GM12865 (cell line): Measurements from ENCODE around the gene SPATA31C2.
"Not testable (repeated sequence)": the region's sequence is repeated elsewhere in the genome, so short reads cannot be mapped to it uniquely, and the experiment has no call there.

ENCODE experiments used
- DNase-seq: peaks from one replicate; pipeline ENCODE4 v3.0.0; 2010; ENCODE audit warnings: low read depth
- H3K4me3 ChIP-seq: 2 replicates; pipeline ENCODE4 v1.5.1; 2011; ENCODE audit warnings: mild to moderate bottlenecking, low read depth, low read length, control low read depth
- TF ChIP-seq, protein P1 (sequence below): IDR thresholded peaks from 2 replicates; pipeline ENCODE4 v1.5.1; 2011; ENCODE audit warnings: low read length, control low read depth, low read depth, inconsistent platforms; ENCODE audit not compliant: insufficient read depth; ENCODE audit errors: missing control alignments

SPATA31C2 gene

DNA sequence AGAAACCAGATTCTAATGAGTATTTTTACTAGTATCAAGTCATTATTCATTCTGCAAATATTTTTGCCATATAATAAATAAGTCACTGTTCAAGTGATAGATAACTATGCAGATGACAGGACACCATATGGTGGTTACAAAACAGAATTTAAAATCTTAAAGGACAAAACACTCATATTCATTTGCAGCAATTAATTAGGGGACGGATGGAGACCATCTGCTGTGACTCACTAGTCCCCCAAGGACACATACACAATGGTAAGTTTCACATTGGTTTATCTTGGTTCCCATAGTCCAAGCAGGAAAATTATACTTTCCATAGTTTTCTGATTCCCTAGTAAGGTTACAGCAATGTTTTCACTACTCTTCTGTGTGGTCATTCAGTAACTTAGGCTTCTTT is 28.4 kb upstream of the SPATA31C2 start:
- DNase-seq: no peak
- TF ChIP-seq, protein P1, sequence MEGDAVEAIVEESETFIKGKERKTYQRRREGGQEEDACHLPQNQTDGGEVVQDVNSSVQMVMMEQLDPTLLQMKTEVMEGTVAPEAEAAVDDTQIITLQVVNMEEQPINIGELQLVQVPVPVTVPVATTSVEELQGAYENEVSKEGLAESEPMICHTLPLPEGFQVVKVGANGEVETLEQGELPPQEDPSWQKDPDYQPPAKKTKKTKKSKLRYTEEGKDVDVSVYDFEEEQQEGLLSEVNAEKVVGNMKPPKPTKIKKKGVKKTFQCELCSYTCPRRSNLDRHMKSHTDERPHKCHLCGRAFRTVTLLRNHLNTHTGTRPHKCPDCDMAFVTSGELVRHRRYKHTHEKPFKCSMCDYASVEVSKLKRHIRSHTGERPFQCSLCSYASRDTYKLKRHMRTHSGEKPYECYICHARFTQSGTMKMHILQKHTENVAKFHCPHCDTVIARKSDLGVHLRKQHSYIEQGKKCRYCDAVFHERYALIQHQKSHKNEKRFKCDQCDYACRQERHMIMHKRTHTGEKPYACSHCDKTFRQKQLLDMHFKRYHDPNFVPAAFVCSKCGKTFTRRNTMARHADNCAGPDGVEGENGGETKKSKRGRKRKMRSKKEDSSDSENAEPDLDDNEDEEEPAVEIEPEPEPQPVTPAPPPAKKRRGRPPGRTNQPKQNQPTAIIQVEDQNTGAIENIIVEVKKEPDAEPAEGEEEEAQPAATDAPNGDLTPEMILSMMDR: no peak
- no peak overlapping the region for H3K4me3 ChIP-seq

DNA sequence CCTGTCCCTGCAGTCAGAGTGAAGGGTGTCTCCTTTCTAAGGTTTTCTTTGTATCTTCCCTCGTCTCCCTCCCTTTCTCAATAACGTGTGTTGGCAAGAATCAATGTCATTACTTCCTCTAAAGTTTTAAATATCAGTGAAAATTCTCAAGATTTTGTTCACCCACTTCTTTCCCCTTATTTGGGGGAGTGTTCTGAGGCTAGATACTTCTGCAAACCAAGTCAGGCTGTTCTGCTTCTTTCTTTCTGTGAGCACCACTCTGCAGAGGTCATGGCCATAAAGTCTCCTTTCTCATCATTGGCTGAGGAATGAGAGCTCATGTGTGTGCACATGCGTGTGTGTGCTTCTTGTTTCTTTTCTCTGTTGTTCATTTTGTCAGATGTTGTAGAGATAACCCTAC is 26.6 kb upstream of the SPATA31C2 start:
- TF ChIP-seq, protein P1: no peak
- H3K4me3 ChIP-seq: no peak overlapping the region
- DNase-seq: no peak

DNA sequence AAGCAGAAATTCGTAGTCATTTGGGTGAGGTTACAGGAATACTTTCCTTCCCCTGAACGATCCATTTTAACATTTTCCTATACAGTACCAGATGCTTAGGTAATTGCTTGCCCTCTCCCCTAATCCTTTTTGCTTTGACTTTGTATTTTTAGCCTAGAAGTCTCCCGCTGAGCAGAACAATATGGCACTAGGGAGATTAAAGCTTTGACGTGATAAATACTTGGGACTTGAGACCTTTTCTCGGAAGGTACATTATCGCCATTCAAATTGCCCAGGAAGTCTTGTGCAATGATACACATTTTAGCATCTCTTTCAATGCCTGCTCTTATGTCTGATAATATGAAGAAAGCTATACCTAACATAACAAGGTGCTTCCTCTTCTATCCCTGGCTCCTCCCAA is 22.9 kb upstream of the SPATA31C2 start:
- TF ChIP-seq, protein P1: no peak
- H3K4me3 ChIP-seq: no peak overlapping the region
- DNase-seq: no peak

DNA sequence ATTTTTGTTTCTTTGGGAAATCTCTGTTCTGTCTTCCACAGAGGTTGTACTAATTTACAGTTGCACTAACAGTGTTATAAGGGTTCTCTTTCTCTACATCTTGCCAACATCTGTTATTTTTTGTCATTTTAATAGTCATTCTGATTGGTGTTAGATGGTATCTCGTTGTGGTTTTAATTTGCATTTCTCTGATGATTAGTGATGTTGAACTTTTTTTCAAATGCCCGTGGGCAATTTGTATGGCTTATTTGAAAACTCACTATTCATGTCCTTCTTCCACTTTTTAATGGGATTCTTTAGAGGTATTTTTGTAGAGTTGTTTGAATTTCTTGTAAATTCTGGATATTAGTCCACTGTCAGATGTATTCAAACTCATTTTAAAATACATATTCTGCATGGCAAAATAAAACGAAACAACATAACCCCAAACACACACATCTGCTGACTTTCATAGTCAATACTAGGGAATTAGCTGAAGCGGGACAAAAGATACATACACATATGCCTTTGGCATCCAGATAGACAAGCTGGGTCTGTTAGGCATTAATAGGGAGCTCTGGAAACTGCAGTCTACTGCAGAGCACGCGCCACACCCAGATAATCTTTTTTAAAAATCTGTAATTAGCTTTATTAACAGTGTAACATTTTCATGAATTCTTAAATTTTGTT is 5.8 kb upstream of the SPATA31C2 start:
- H3K4me3 ChIP-seq: no peak overlapping the region
- no peak for DNase-seq

DNA sequence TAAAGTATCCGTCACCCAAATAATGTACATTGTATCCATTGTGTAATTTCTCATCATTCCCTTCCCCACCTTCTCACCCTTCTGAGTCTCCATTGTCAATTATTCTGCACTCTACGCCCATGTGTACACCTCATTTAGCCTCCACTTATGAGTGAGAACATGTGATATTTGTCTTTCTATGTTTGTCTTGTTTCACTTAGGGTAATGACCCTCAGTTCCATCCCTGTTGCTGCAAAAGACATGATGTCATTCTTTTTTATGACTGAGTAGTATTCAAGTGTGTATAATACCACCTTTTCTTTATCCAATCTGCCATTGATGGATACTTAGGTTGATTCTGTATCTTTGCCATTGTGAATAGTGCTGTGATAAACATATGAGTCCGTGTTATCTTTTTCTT is 4.9 kb upstream of the SPATA31C2 start:
- DNase-seq: no peak
- TF ChIP-seq, protein P1: no peak

More for the DNA sequence above, 5.8 kb upstream of the SPATA31C2 start:
- TF ChIP-seq, protein P1: no peak

DNA sequence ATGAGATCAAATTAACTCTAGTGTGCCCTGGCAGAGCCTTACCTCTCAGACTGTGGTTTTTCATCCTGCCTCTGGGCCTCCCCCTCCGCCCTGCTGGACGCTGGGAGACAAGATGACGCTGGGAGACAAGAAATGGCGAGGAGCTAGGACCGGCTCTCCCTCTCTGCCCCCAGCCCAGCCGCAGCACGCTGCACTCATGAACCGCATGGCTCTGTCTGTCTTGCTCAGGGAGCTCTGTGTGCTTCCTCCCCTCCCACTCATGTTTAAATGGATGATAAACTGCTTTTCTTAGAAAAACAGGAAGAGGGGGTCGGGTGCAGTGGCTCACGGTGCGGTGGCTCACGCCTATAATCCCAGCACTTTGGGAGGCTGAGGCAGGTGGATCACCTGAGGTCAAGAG is 4.7 kb downstream of the SPATA31C2 start:
- not testable (repeated sequence) for DNase-seq, H3K4me3 ChIP-seq

More for the DNA sequence above, 4.9 kb upstream of the SPATA31C2 start:
- no peak overlapping the region for H3K4me3 ChIP-seq

DNA sequence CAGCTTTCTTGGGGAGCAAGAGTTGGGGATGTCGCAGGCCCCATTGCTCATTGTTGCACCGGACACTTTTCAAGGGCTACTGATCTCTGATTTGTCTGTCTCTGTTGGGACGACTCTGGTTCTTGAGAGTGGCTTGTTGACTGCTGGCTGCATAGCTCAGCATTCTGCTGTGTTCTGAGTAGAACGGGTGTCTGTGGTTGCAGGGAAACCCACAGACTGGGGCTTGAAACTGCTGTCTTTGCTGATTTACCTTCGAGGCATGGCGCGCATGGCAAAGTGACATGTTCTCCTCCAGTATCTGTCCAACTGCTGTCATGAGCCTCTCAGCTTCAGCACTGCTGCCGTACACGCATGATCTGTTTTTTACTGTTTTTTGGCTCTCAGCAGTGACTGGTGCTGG is 8.7 kb downstream of the SPATA31C2 start:
- not testable (repeated sequence) for H3K4me3 ChIP-seq, DNase-seq

DNA sequence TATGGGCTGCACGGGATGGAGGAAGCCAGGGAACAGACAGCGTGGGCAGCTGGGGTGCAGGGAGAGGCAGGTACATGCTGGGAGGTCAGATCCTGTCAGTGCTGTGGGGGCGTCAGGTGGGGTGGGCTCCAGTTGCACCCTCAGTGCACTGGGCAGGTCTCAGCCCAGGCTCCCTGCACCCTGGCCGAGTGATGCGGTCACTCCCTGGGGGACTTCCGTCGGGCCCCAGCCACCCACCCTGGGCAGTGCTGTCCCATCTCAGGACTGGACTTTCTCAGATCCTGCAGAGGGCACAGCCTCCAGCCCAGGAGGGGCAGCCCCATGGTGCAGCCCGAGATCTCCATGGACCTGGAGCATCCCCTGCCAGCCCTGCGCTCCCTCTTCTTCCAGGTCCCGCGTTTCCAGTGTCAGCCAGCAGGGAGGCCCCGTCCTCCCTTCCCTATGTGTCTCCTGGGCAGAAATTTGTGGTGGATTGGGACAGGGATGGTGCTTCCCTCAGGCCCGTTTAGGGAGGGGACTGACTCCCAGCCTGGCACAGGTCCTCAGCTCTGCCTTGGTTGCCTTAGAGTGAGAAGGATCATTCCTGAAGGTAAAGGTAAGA is 10.5 kb downstream of the SPATA31C2 start:
- not testable (repeated sequence) for H3K4me3 ChIP-seq, DNase-seq

DNA sequence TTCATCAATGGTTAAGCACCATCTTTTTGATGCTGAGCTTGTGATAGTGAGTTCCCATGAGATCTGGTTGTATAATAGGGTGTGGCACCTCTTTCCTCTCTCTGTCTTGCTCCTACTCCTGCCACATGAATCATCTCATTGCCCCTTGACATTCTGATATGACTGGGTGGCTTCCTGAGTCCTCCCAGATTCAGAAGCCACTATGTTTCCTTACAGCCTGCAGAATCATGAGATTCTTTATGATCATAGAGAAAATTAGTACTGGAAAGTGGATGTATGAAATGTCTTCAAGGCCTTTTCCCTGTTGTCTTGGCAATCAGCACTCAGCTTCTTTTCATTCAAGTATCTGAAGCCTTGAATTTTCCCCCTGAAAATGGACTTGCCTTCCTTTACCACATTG is 14.9 kb downstream of the SPATA31C2 start:
- not testable (repeated sequence) for DNase-seq, H3K4me3 ChIP-seq

DNA sequence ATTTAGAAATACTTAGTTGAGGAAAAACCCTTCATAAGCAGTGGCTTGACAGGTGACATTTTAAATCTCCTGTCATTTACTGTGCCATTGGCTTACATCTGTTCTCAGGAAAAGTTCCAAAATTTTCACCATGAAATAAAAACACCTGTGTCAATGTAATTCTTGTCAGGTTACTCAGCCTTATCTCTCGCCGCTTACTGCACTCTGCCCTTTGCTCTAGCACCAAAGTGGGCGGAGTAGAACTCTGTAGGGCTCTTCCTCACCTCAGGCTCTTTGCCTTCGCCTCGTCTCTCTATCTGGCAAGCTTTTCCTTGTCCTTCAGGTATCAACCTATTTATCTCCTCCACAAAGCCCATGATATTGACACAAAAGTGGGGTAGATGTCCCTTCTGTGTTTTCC is 20.2 kb downstream of the SPATA31C2 start:
- not testable (repeated sequence) for DNase-seq, H3K4me3 ChIP-seq

DNA sequence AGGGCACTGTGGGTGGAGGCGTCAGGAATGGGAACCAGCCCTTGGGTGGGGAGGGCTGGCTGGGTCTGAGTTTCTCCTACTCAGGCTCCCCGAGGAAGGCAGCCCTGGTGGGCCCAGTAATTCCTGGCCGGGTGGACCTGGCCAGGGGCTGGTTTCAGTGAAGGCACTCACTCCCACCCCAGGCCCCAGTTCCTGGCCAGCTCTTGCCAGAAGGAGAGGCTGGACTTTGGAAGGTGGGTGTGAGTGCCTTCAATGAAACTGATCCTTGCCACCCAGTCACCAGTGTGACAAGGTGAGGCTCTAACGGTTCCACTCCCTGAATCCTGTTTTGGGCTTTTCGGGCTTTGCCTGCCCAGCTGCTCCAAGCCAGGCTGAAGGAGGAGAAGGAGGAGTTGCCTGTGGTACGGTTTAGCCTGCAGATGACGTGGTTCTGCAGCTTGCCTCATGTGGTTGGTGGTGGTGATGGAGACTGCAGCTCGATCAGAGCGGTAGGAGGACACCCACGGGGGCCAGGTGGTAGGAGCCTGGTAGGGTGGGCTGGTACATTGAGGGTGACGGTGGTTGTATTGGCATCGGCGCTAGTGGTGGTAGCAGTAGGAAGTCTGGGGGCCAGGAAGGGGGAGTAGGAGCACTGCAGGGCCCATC is 23.2 kb downstream of the SPATA31C2 start:
- not testable (repeated sequence) for DNase-seq, H3K4me3 ChIP-seq

DNA sequence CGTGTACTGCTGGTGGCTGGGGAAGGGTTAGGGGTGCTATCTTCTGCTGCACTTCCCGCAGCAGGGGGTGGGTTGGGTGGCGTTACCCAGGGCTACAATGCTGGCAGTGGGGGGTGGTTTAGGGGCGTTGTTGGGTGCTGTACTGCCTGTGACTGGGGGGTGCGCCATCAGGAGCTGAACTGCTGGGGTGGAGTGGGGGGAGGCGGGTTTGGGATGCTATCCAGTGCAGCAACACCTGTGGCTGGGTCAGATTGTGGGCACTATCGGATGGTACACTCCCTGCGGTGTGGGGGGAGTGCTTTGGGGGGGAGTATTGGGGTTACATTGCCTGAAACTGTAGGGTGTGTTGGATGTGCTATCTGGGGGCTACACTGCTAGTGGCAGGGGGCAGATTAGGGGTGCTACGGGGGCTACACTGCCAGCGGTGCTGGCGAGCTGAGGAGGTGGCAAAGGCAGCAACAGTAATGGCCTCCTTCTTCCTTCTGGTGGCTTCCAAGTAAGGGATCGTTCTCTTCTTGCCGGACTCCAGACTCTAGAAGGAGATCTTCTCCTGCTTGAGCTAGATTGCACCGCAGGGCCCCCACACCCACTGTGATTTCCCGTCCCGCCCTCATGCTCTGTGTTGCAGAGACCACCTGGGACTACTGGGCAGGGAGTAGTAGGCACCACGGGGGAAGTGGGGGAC is 23.9 kb downstream of the SPATA31C2 start:
- DNase-seq, H3K4me3 ChIP-seq: not testable (repeated sequence)
